ENCODE data around the gene RUFY1.
A peak's percentile ranks its signal among the peaks of the same experiment; 100 is the strongest.
"Not testable (repeated sequence)": the region's sequence is repeated elsewhere in the genome, so short reads cannot be mapped to it uniquely, and the experiment has no call there.

The RUFY1 gene

DNA sequence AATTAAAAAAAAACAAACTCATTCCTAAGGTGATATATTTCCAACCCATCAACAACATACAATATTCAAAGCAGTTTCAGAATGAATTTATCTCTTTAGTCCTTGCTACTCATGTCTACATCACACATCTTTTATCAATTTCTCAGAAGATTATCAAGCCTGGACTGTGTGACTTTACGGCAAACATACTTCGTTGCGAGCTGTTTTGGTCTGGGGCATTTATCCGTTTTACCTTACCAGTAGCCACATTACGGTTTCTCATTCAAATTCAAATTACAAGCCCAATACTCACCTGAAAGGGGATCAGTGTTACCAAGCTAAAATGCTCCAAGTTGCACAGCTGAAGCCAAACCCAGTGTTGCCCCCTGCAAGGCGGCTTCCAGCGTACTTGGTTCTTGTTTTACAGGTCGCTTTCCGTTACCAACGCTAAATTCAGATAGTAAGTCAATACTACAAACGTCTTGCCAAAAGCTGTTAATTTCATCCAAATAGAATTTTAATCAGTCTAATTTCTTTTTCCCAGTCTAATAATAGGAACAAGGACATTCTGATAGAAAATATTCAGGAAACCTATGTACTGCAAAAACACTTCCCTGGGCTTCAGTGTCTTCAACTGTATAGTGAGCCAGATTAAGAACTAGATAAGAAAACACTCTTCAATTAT, 71.3 kb downstream of the RUFY1 start:
- TF ChIP-seq CTCF (IDR thresholded peaks at IDR 0.05; ENCODE audit: extremely low read depth, insufficient read depth, missing control alignments), result no peak
- in situ Hi-C loops (cut with MboI; ENCODE audit: low pct_unique_long_range_greater_than_20kb, low sequenced_read_pairs, unreplicated experiment), result no loop called here
- no peak for DNase-seq (ENCODE audit: low spot score)

- in situ Hi-C loops (cut with MboI; ENCODE audit: low pct_unique_long_range_greater_than_20kb, low sequenced_read_pairs, unreplicated experiment), result no loop called here
- DNase-seq (ENCODE audit: low spot score), result peak; percentile 100
- no peak for TF ChIP-seq CTCF (IDR thresholded peaks at IDR 0.05; ENCODE audit: extremely low read depth, insufficient read depth, missing control alignments)
Measured at GRCh38 chr5:179623003-179623905, 72.9 kb downstream of the RUFY1 start, which contains the start of gene HNRNPH1. HNRNPH1 (minus strand) TSS chr5:179623671; CDS start chr5:179623133, 538 bp downstream.

- in situ Hi-C loops (cut with MboI; ENCODE audit: low pct_unique_long_range_greater_than_20kb, low sequenced_read_pairs, unreplicated experiment), result no loop called here
- peak; percentile 57 for DNase-seq (ENCODE audit: low spot score)
- TF ChIP-seq CTCF (IDR thresholded peaks at IDR 0.05; ENCODE audit: extremely low read depth, insufficient read depth, missing control alignments), result no peak
Measured at GRCh38 chr5:179623906-179624741, 73.8 kb downstream of the RUFY1 start.

GRCh38 chr5:179624841-179625271, 74.5 kb downstream of the RUFY1 start:
- no peak for TF ChIP-seq CTCF (IDR thresholded peaks at IDR 0.05; ENCODE audit: extremely low read depth, insufficient read depth, missing control alignments)
- DNase-seq (ENCODE audit: low spot score), result no peak
- in situ Hi-C loops (cut with MboI; ENCODE audit: low pct_unique_long_range_greater_than_20kb, low sequenced_read_pairs, unreplicated experiment), result no loop called here

DNA sequence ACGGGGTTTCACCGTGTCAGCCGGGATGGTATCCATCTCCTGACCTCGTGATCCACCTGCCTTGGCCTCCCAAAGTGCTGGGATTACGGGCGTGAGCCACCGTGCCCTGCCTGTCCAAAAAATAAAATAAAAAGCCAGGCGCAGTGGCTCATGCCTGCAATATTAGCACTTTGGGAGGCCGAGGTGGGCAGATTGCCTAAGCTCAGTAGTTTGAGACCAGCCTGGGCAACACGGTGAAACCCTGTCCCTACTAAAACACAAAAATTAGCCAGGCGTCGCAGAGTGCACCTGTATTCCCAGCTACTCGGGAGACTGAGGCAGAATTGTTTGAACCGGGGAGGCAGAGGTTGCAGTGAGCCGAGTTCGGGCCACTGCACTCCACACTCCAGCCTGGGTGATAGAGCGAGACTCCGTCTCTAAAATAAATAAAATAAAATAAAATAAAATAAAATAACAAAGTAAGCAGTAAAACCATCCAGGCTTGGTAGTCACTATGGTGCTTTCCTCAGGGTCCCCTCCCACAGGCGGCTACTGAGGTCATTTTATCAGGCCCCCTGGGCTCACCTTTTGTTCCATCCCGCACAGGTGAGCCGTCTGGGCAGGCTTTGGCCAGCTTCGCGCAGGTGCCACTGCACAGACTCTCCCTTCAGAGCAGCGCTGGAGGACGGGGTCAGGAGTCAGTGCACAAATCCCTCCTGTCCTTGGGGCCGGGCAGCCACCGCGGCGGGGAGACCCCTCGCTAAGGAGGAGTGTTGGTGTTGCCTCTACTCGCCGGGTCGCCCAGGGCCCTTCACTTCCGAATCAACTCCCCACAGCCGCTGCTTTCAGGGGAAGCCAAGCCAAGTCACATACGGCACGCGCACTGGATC, 83.4 kb downstream of the RUFY1 start:
- DNase-seq (ENCODE audit: low spot score); in situ Hi-C loops (cut with MboI; ENCODE audit: low pct_unique_long_range_greater_than_20kb, low sequenced_read_pairs, unreplicated experiment): not testable (repeated sequence)

DNA sequence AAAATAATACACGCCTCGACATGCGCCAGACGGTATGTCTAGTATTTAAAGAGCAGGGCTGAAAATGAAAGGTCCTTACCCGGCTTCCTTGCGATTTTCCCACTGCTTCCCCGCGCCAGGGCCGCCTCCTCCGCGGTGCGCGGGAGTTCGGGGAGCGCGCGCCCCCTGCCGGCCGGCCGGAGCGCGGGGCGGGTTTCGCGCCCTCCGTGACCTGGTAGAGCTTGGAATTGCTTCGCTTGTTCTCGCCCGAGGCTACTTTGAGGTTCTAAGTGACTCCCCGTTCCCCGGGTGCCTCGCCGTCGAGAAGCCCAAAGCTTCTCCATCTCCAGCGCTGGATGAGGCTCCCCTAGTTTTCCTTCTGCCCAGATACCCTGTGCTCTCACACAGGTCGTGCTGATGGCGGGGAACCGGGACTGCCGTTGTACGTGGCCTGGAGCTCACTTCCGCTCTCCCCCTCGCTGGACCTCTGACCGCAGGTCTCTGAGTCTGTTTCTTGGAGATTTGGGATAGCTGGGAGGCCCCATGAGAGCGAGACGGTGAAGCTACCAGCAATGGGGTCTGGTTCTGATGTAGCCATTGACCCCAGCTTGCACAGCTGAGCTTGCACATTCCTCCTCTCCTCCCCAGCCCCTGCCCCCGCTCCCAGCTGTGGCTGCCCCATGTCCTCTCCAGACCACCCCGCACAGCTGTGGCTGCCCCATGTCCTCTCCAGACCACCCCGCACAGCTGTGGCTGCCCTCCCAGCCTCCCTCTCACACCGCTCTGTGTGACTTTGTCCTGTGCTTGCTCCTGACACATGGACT, 84.2 kb downstream of the RUFY1 start:
- in situ Hi-C loops (cut with MboI; ENCODE audit: low pct_unique_long_range_greater_than_20kb, low sequenced_read_pairs, unreplicated experiment); DNase-seq (ENCODE audit: low spot score): not testable (repeated sequence)

GRCh38 chr5:179639296-179639695, 88.9 kb downstream of the RUFY1 start:
- in situ Hi-C loops (cut with MboI; ENCODE audit: low pct_unique_long_range_greater_than_20kb, low sequenced_read_pairs, unreplicated experiment); DNase-seq (ENCODE audit: low spot score): not testable (repeated sequence)

- in situ Hi-C loops (cut with MboI; ENCODE audit: low pct_unique_long_range_greater_than_20kb, low sequenced_read_pairs, unreplicated experiment); DNase-seq (ENCODE audit: low spot score): not testable (repeated sequence)
Measured at GRCh38 chr5:179641745-179642144, 91.4 kb downstream of the RUFY1 start.

DNA sequence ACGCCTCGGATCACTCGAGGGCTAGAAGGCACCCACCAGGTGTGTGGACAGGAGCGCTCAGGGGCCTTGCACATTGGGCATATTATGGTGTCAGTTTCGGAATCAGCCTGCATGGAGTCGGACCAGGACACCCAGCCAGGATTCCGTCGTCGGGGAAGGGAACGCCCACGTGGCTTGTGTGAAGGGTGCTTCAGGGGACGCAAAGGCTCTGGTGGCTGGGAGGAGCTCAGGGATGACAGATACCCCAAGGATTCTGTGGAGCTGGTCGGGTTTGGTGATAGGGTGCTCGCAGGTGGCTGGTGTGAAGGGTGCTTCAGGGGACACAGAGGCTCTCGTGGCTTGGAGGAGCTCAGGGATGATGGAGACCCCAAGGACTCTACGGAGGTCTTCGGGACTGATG, 92.3 kb downstream of the RUFY1 start:
- in situ Hi-C loops (cut with MboI; ENCODE audit: low pct_unique_long_range_greater_than_20kb, low sequenced_read_pairs, unreplicated experiment); DNase-seq (ENCODE audit: low spot score): not testable (repeated sequence)

GRCh38 chr5:179643141-179643920, 93.0 kb downstream of the RUFY1 start:
- in situ Hi-C loops (cut with MboI; ENCODE audit: low pct_unique_long_range_greater_than_20kb, low sequenced_read_pairs, unreplicated experiment); DNase-seq (ENCODE audit: low spot score): not testable (repeated sequence)

Data from GM13977 (cell line).